ENCODE results near the gene PRTN3.
A peak's percentile ranks its signal among the peaks of the same experiment; 100 is the strongest.
"Not testable (repeated sequence)": the region's sequence is repeated elsewhere in the genome, so short reads cannot be mapped to it uniquely, and the experiment has no call there.

Gene PRTN3

GRCh38 chr19:816500-816857 lies 24.3 kb upstream of the PRTN3 start:
- no peak for DNase-seq

- DNase-seq, result not testable (repeated sequence)
Observed at GRCh38 chr19:820212-820611, 20.6 kb upstream of the PRTN3 start.

GRCh38 chr19:821231-821824 lies 19.5 kb upstream of the PRTN3 start:
- no peak for DNase-seq

- DNase-seq, result peak; percentile 54
Observed at GRCh38 chr19:821825-822503, 18.8 kb upstream of the PRTN3 start, which contains the start of gene PLPPR3. TSS of gene PLPPR3 (minus strand) at chr19:821955. CDS start at chr19:821559, 396 bp downstream.

- no peak for DNase-seq
Observed at GRCh38 chr19:823565-824121, 17.2 kb upstream of the PRTN3 start.

GRCh38 chr19:824885-825284 lies 15.9 kb upstream of the PRTN3 start:
- no peak for DNase-seq

GRCh38 chr19:825897-826644 lies 14.7 kb upstream of the PRTN3 start:
- no peak for DNase-seq

GRCh38 chr19:827314-827709 lies 13.5 kb upstream of the PRTN3 start:
- no peak for DNase-seq

- no peak for DNase-seq
Observed at GRCh38 chr19:827710-828321, 13.0 kb upstream of the PRTN3 start, which contains the start of gene AZU1. TSS of gene AZU1 (plus strand) at chr19:827837. CDS start at chr19:827847, 10 bp downstream.

GRCh38 chr19:829129-829758 lies 11.6 kb upstream of the PRTN3 start:
- DNase-seq, result no peak

GRCh38 chr19:831407-832369 lies 9.1 kb upstream of the PRTN3 start:
- no peak for DNase-seq

GRCh38 chr19:834216-834615 lies 6.6 kb upstream of the PRTN3 start:
- no peak for DNase-seq

- DNase-seq, result no peak
Observed at GRCh38 chr19:835210-835810, 5.5 kb upstream of the PRTN3 start.

GRCh38 chr19:842802-843179 lies 2.0 kb downstream of the PRTN3 start:
- not testable (repeated sequence) for DNase-seq

GRCh38 chr19:843180-843835 lies 2.5 kb downstream of the PRTN3 start:
- peak; percentile 68 for DNase-seq

GRCh38 chr19:843836-844545 lies 3.2 kb downstream of the PRTN3 start:
- peak; percentile 54 for DNase-seq

- DNase-seq, result no peak
Observed at GRCh38 chr19:844546-844971, 3.8 kb downstream of the PRTN3 start.

GRCh38 chr19:845707-846521 lies 5.1 kb downstream of the PRTN3 start:
- no peak for DNase-seq

- no peak for DNase-seq
Observed at GRCh38 chr19:848386-848921, 7.7 kb downstream of the PRTN3 start.

Measured in NCI-H69 (cell line).